Muscle of leg (tissue), 11 donors: ENCODE measurements around the gene OTUB1. TPM values are rescaled to one million over a fixed set of nuclear protein-coding genes. Genes with fewer than 3 reads are reported as not detected.

ENCODE experiments used
- DNase-seq: peaks from one replicate; pipeline ENCODE4 v3.0.0; 2013
- H3K27ac ChIP-seq: one replicate; pipeline ENCODE4 v1.5.1; 2013; ENCODE audit warnings: mild to moderate bottlenecking, low read length, control low read depth
- H3K27me3 ChIP-seq: one replicate; pipeline ENCODE4 v1.6.1; 2013; ENCODE audit warnings: low read length; ENCODE audit not compliant: control insufficient read depth, insufficient read depth
- H3K36me3 ChIP-seq: one replicate; pipeline ENCODE4 v1.6.1; 2013; ENCODE audit warnings: low read length; ENCODE audit not compliant: control insufficient read depth, insufficient read depth
- H3K4me1 ChIP-seq: one replicate; pipeline ENCODE4 v1.6.1; 2013; ENCODE audit warnings: low read length; ENCODE audit not compliant: control insufficient read depth, insufficient read depth
- H3K4me3 ChIP-seq: one replicate; pipeline ENCODE4 v1.5.1; 2013; ENCODE audit warnings: low read length, control low read depth
- H3K9me3 ChIP-seq: replicated peaks from 2 replicates; pipeline ENCODE4 v1.6.1; 2013; ENCODE audit warnings: low read depth, low read length; ENCODE audit not compliant: control insufficient read depth
- WGBS: methylation state at CpG from one replicate; pipeline ENCODE4 v1.1.5; 2013; ENCODE audit warnings: missing lambda C conversion rate; ENCODE audit not compliant: insufficient coverage; 5-methylcytosine and 5-hydroxymethylcytosine counted together
- polyA plus RNA-seq, 8 donors: library from polyadenylated mRNA; unstranded; fragments of 120-200 nt; gene quantifications; one replicate each; pipeline versions ENCODE4 v1.2.1 to v1.2.3, GENCODE V29; 2013; ENCODE audit warnings: inconsistent platforms in 1 of 8, low replicate concordance in 1 of 8; ENCODE audit not compliant: insufficient read length in 8 of 8, insufficient read depth in 1 of 8
- total RNA-seq: library from RNA; stranded (reverse); fragments of 120-200 nt; gene quantifications from one replicate; pipeline ENCODE4 v1.2.4, GENCODE V29; 2013

Gene OTUB1
- total and polyA plus RNA-seq, 9 donors: 19.9 to 61.9 (median 54.8) TPM

DNA sequence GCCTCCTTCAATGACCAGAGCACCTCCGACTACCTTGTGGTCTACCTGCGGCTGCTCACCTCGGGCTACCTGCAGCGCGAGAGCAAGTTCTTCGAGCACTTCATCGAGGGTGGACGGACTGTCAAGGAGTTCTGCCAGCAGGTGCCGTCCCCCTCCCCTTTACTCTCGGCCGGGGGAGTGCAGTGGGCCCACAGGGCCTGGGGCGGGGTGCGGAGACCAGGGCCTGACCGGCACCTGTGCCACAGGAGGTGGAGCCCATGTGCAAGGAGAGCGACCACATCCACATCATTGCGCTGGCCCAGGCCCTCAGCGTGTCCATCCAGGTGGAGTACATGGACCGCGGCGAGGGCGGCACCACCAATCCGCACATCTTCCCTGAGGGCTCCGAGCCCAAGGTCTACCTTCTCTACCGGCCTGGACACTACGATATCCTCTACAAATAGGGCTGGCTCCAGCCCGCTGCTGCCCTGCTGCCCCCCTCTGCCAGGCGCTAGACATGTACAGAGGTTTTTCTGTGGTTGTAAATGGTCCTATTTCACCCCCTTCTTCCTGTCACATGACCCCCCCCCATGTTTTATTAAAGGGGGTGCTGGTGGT lies 11.0 kb downstream of the OTUB1 start:
- H3K36me3 ChIP-seq: peaks cover 42% of the 10 kb centered on the region
- no peak overlapping the region for H3K27ac ChIP-seq
- DNase-seq: no peak
- WGBS: 94% methylated on average over 21 of the region's 27 CpGs
- H3K9me3 ChIP-seq: no peaks in the 10 kb centered on the region
- peaks cover 6% of the 10 kb centered on the region for H3K27me3 ChIP-seq
- H3K4me3 ChIP-seq: no peak overlapping the region
- peaks cover 32% of the 10 kb centered on the region for H3K4me1 ChIP-seq

DNA sequence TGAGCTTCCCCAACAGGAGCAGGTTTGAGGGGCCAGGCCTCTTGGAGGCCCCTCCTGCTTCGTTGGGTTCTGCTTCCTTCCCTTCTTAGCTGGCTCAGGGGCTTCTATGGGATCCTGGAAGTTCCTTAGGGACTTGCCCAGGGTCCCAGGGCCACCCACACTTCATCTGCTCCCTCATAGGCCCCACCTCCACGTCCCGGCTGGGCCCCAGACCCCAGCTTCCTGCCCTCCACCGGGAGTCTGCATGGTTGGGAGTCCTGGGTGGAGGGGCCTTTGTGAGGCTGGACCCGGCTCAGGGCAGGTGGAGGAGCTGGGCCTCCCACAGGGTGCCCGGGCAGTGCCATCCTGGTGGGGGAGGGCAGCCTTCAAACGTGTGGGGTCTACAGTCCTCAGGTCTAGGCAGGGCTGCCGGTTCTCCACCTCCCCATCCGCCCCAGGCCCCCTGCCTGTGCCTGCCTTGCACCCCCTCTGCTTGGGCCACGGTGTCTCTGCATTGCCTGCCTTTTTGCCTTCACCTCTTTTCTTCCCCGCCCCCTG lies 11.6 kb downstream of the OTUB1 start:
- H3K36me3 ChIP-seq: peaks cover 42% of the 10 kb centered on the region
- peaks cover 7% of the 10 kb centered on the region for H3K27me3 ChIP-seq
- H3K4me3 ChIP-seq: no peak overlapping the region
- peaks cover 39% of the 10 kb centered on the region for H3K4me1 ChIP-seq
- 57% methylated on average over 7 of the region's 11 CpGs for WGBS
- no peak overlapping the region for H3K27ac ChIP-seq
- no peaks in the 10 kb centered on the region for H3K9me3 ChIP-seq
- DNase-seq: no peak

DNA sequence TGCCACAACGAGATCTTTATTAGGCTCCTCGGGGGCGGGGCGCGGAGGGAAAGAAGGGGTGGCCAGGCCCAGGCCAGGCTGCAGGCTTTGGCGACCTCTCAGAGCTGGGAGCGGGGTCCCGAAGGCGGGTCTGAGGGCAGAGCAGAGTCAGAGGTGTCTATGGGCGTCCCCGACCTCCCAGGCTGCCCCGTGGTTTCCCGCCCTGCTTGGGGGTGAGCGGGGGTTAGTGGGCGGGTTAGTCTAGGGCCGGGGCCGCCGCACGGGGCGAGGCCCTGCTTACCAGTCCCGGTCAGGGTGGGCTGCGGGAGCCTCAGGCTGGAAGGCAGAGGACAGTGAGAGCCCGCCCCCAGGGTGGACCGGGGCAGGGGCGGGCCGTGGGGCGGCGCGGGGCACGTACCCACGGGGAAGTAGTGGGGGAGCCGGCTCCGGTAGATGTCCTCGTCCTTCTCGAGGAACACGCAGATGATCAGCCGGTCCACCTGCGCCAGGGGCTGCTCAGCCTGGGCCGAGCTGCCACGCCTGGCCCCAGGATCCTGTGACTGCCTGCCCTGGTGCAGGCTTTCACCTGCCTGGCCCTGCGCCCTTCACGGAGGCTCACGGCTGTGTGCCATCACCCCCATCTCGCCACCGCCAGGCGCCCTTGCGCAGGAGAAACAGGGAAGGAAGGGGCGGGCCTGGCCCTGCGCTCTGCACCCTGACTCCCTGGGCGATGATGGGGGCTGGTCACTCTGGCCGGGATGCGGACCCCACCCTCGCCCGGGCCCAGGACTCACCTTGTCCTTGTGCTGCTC lies 12.5 kb downstream of the OTUB1 start:
- Histone ChIP-seq H3K4me1 (peaks cover 43% of the 10 kb centered on the region), H3K9me3 (no peaks in the 10 kb centered on the region), H3K27me3 (peaks cover 7% of the 10 kb centered on the region), H3K4me3 (no peak overlapping the region), H3K36me3 (peaks cover 39% of the 10 kb centered on the region), H3K27ac (no peak overlapping the region)
- WGBS: 44% methylated on average over 54 of the region's 54 CpGs
- no peak for DNase-seq

DNA sequence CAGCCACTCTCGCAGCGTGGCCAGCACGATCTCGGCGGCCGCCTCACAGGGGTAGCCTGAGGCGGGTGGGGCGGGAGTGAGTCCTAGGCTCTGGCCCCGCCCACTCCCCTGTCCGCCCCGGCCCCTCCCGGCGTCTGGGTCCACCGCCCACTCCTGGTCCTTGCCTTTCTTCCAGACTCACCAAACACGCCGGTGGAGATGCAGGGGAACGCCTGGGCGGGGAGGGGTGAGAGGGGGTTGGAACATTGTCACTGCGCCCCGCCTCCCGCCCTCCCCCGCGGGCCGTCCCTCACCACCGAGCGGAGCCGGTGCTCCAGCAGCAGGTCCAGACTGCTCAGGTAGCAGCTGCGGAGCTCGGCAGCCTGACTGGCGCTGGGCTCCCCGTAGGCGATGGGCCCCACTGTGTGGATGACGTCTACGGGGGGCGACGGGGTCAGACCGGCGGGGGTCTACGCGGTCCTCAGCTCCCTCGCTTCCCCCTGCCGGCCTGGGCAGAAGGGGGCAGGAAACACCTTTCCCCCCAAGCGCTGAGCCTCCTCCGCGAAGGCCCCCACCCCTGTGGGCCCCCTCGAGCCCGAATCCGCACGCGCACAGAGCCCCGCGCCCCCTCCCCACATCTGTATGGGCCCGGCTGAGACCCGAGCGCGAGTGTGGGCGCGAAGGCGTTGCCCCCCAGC lies 13.2 kb downstream of the OTUB1 start:
- no peak overlapping the region for H3K27ac ChIP-seq
- peak; percentile 62 for DNase-seq
- WGBS: 10% methylated on average over 41 of the region's 59 CpGs
- peak overlapping the region; percentile 9 for H3K4me3 ChIP-seq
- H3K4me1 ChIP-seq: peaks cover 51% of the 10 kb centered on the region
- H3K9me3 ChIP-seq: no peaks in the 10 kb centered on the region
- peaks cover 35% of the 10 kb centered on the region for H3K36me3 ChIP-seq
- H3K27me3 ChIP-seq: peaks cover 7% of the 10 kb centered on the region

DNA sequence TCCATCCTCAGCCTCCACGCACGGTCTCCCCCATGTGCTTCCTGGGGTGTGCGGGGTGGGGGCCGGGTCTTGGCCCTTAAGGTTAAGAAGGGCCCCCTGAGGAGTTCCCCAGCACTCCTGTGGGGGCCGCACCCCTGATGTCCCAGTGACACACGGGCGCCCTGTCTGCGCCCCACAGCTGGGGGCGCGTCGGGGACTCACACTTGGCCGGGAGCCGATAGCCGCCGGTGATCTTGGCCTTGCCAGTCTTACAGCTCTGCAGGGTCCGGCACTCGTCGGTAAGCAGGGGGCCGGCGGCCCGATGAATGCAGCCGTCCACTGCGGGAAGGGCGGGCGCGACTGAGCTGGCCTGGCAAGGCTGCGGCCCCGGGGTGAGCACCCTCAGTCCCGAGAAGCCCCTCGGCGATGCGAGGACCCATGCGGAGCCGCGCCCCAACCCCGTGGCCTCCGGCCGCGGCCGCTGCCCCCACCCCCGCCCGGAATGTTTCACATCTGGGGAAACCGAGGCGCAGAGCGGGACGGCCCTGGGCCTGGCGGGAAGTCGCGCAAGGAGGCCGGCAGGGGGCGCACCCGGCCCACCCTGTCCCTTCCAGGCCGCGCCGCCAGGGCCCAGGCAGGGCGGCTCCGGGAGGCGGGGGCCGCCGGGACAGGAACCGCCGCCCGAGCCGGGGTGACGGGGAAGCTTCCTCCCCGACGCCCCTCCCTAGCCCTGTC lies 13.9 kb downstream of the OTUB1 start:
- Histone ChIP-seq H3K9me3 (no peaks in the 10 kb centered on the region), H3K4me3 (peak overlapping the region; percentile 24), H3K36me3 (peaks cover 33% of the 10 kb centered on the region), H3K27ac (no peak overlapping the region), H3K27me3 (peaks cover 7% of the 10 kb centered on the region), H3K4me1 (peaks cover 51% of the 10 kb centered on the region)
- 2% methylated on average over 66 of the region's 67 CpGs for WGBS
- peak; percentile 89 for DNase-seq

DNA sequence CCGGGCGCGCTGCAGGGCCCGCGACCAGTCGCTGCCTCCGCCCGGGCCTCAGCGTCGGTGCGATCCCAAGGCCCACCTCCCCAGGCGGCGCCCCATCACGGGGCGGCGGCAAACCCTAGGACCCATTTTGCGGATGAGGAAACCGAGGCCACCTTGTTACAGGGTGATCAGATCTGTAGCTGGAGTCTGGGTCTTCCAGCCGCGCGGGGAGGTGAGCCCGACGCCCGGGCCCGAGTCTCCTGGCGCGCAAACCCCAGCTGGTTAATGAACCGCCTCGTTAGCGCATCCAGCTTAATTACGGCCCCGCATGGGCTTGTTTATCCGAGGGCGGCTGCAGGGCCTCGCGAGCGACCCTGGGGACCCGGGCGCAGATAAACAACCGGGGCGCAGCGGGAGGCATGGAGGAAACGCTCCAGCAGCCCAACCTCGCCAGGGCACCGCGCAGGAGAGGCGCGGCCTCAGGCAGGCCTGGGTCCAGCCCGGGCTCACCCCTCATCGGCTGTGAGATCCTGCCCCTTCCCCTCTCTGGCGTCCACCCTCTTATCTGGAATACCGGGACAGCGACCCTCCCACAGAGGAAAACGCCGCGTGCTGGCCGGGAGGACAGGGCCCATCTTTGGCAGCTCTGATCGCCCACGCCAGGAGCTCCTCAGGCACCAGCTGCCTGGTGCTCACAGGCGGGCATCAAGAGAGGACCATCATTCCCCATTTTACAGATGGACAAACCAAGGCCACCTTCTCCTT lies 14.7 kb downstream of the OTUB1 start:
- 12% methylated on average over 60 of the region's 60 CpGs for WGBS
- H3K27me3 ChIP-seq: peaks cover 9% of the 10 kb centered on the region
- H3K4me3 ChIP-seq: peak overlapping the region; percentile 24
- DNase-seq: no peak
- H3K9me3 ChIP-seq: no peaks in the 10 kb centered on the region
- peaks cover 27% of the 10 kb centered on the region for H3K36me3 ChIP-seq
- H3K4me1 ChIP-seq: peaks cover 54% of the 10 kb centered on the region
- no peak overlapping the region for H3K27ac ChIP-seq

DNA sequence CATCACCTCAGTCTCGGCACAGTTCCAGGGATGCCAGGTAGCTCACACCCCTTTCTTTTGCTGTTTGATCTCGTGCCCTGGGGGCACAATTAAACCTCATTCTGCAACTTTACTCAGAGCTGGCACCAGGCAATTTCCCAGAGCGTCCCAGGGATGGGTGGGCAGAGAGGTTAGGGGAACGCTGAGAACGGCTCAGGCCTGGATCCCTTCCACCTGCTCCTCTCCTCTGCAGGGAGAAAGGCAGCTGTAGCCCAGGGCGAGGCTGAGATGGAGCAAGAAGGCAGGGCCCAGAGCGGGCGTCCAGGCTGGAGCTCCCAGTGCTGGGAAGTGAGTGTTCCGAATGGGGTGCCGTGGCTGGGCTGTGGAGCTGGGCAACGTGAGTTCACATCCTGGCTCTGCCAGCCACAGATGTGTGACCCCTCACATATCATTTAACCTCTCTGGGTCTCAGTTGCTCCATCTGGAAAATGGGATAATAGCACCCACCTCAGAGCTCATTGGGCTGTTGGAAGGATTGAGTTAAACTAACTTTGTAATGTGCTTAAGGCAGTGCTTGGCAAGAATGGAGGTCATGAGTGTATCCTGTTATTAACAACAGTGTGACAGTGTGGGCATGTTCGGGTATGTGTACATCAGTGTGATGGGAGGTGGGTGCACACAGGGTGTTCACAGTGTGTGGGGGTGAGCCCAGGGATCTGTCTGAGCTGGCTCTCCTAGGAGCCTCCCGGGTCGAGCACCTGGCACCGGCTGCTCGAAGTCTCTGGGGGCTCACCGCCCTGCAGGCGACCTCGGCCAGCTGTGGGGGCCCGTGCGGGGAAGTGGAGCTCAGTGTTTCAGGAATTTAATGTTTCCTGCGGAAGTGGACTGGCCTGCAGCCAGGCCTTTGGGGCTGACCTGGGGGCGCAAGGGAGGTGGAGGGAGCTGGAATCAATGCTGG lies 15.5 kb downstream of the OTUB1 start:
- Histone ChIP-seq H3K9me3 (no peaks in the 10 kb centered on the region), H3K4me3 (no peak overlapping the region), H3K27ac (peak overlapping the region; percentile 77), H3K4me1 (peaks cover 62% of the 10 kb centered on the region), H3K36me3 (peaks cover 18% of the 10 kb centered on the region), H3K27me3 (peaks cover 12% of the 10 kb centered on the region)
- peak; percentile 91 for DNase-seq
- WGBS: 13% methylated on average over 12 of the region's 23 CpGs

DNA sequence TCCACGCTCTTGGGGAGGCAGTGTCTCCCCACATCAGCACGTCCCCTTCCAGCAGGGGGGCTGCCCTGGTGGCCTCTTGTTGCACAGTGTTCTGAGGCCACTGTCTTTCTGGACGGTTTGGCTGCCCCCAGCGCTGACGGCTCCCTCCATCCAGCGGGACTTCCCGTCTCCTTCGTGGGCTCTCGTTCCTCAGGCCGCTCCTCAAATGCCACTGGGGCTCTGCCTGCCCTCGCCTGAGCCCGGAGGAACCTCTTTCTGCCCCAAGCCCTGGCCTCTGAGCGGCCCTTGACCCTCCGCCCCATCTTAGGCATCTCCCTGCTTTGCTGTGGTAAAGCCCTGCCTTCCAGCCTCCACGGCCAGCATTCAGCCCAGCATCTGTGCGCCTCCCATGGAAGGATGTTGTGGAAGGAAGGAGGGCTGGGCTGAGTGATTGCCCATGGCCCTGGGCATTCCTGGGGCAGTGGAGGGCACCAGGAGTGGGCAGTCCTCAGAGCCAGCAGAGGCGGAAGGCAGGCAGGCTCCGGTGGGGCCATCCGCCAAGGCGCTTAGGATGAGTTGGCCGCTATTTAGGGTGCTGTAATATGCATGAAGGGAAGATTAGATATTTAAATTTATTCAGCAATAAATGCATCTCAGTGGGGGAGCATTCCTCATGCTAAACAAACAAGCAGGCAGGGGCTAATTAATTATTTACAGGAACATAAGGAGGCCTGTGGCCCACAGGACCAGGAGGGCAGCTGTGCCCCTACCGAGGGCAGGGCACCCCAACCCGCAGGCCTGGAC lies 17.8 kb downstream of the OTUB1 start:
- Histone ChIP-seq H3K9me3 (no peaks in the 10 kb centered on the region), H3K27ac (peak overlapping the region; percentile 49), H3K27me3 (peaks cover 22% of the 10 kb centered on the region), H3K36me3 (no peaks in the 10 kb centered on the region), H3K4me1 (peaks cover 78% of the 10 kb centered on the region), H3K4me3 (no peak overlapping the region)
- WGBS: 47% methylated on average over 15 of the region's 23 CpGs
- DNase-seq: no peak
